ENCODE results near the gene KRTAP3-1.

Gene KRTAP3-1

GRCh38 chr17:40978575-40979151, 30.3 kb downstream of the KRTAP3-1 start:
- DNase-seq (ENCODE audit: low read depth): no peak

- DNase-seq (ENCODE audit: low read depth): no peak
Measured at GRCh38 chr17:40975516-40975915, 33.4 kb downstream of the KRTAP3-1 start.

GRCh38 chr17:40974366-40974765, 34.6 kb downstream of the KRTAP3-1 start:
- no peak for DNase-seq (ENCODE audit: low read depth)

- no peak for DNase-seq (ENCODE audit: low read depth)
Measured at GRCh38 chr17:40967582-40967981, 41.3 kb downstream of the KRTAP3-1 start.

- no peak for DNase-seq (ENCODE audit: low read depth)
Measured at GRCh38 chr17:40966848-40967247, 42.1 kb downstream of the KRTAP3-1 start, which contains the start of gene KRT39. TSS of gene KRT39 (minus strand) at chr17:40966948. CDS start at chr17:40966856, 92 bp downstream.

- DNase-seq (ENCODE audit: low read depth): no peak
Measured at GRCh38 chr17:40963838-40964237, 45.1 kb downstream of the KRTAP3-1 start.

GRCh38 chr17:40962059-40962561, 46.8 kb downstream of the KRTAP3-1 start:
- DNase-seq (ENCODE audit: low read depth): no peak

GRCh38 chr17:40961591-40961990, 47.3 kb downstream of the KRTAP3-1 start:
- no peak for DNase-seq (ENCODE audit: low read depth)

GRCh38 chr17:40960144-40960543, 48.8 kb downstream of the KRTAP3-1 start:
- no peak for DNase-seq (ENCODE audit: low read depth)

Measured in activated T-cell treated with anti-CD3 and anti-CD28 coated beads for 1 hour (primary cell).